HepG2 (cell line): Measurements from ENCODE around the gene HERPUD2. TPM values are rescaled to one million over a fixed set of nuclear protein-coding genes. Genes with fewer than 3 reads are reported as not detected.

Experiments used
- ATAC-seq: fragments of 200-7000 bp; cut with Tn5 transposase; 3 replicates; pipeline ENCODE4 v1.9.1; 2020; ENCODE audit warnings: mild to moderate bottlenecking, moderate library complexity
- BruUV-seq: library from RNA; stranded (reverse); fragments of 400-500 nt; replicated peaks from 2 replicates; lab custom pipeline; 2021; lab: Mats Ljungman, UMichigan
- CTCF ChIA-PET: fragments of 300-600 bp; formaldehyde crosslinking; extraction: SDS; loops from one replicate; lab custom pipeline; 2021; ENCODE audit warnings: low total read pairs, inconsistent platforms, low intra/inter-chr PET ratio; lab: Yijun Ruan, JAX
- POLR2A ChIA-PET: fragments of 350-600 bp; sonication (Branson Sonifier 250); formaldehyde crosslinking; loops from one replicate; lab custom pipeline; 2020; ENCODE audit warnings: antibody characterized with exemption, inconsistent platforms; lab: Yijun Ruan, JAX
- DNase-seq: peaks from one replicate; pipeline ENCODE4 v3.0.0-alpha.2; 2015; ENCODE audit warnings: low spot score
- FAIRE-seq: peaks from 3 replicates; lab custom pipeline; 2011; peaks lifted over from hg19 to GRCh38; lab: Jason Lieb, UNC
- H2AFZ ChIP-seq: one replicate; pipeline ENCODE4 v1.6.1; 2011; ENCODE audit warnings: low read length, inconsistent platforms
- H3K27ac ChIP-seq: fragments of 300-600 bp; 3 replicates; pipeline ENCODE4 v1.8.0; 2011; ENCODE audit warnings: mixed run types, mild to moderate bottlenecking, mixed read lengths, low read length, inconsistent platforms; ENCODE audit not compliant: insufficient read depth; ENCODE audit errors: extremely low read length
- H3K27me3 ChIP-seq, 2 experiments: fragments of 200-600 bp in 1 of 2; 2 replicates in 1 of 2; 3 replicates in 1 of 2; pipeline versions ENCODE4 v1.6.0 to v1.8.0; 2011; ENCODE audit warnings: low read length in 2 of 2, mild to moderate bottlenecking in 2 of 2, moderate library complexity in 2 of 2, inconsistent platforms in 1 of 2; ENCODE audit not compliant: insufficient read depth in 2 of 2, control insufficient read depth in 1 of 2
- H3K36me3 ChIP-seq, 2 experiments: fragments of 200-600 bp in 1 of 2; replicated peaks in 1 of 2; 2 replicates in 1 of 2; 3 replicates in 1 of 2; pipeline versions ENCODE4 v1.5.1 to v1.8.0; 2011; ENCODE audit warnings: low read length in 2 of 2, inconsistent platforms in 1 of 2; ENCODE audit not compliant: insufficient read depth in 2 of 2, control insufficient read depth in 1 of 2
- H3K4me1 ChIP-seq: 2 replicates; pipeline ENCODE4 v1.5.1; 2012; ENCODE audit warnings: low read length, inconsistent platforms; ENCODE audit not compliant: insufficient read depth
- H3K4me2 ChIP-seq: 2 replicates; pipeline ENCODE4 v1.6.0; 2011; ENCODE audit warnings: low read depth, low read length, inconsistent platforms
- H3K4me3 ChIP-seq, 3 experiments: fragments of 200-600 bp in 1 of 3; sonication (generic), shearing (Covaris generic) in 1 of 3; replicated peaks in 1 of 3; 2 replicates each; pipeline ENCODE4 v1.5.1; 2011 to 2016; ENCODE audit warnings: low read length in 3 of 3, inconsistent platforms in 2 of 3, low read depth in 2 of 3, mild to moderate bottlenecking in 2 of 3, control low read depth in 1 of 3, mixed read lengths in 1 of 3; ENCODE audit not compliant: insufficient read depth in 1 of 3
- H3K79me2 ChIP-seq: one replicate; pipeline ENCODE4 v1.6.1; 2011; ENCODE audit warnings: low read length, inconsistent platforms; ENCODE audit not compliant: insufficient read depth
- H3K9ac ChIP-seq: 2 replicates; pipeline ENCODE4 v1.6.0; 2011; ENCODE audit warnings: mild to moderate bottlenecking, low read depth, low read length, inconsistent platforms; ENCODE audit not compliant: insufficient read depth
- H3K9me3 ChIP-seq: 2 replicates; pipeline ENCODE4 v1.5.1; 2012; ENCODE audit warnings: mild to moderate bottlenecking, low read length
- H4K20me1 ChIP-seq: 2 replicates; pipeline ENCODE4 v1.6.0; 2011; ENCODE audit warnings: inconsistent platforms, mild to moderate bottlenecking, low read length, moderate library complexity; ENCODE audit not compliant: insufficient read depth
- ELK4 ChIP-seq: sonication (generic); formaldehyde crosslinking; IDR thresholded peaks from 2 replicates; pipeline ENCODE4 v1.9.0; 2021; ENCODE audit warnings: missing genetic modification reagents, borderline replicate concordance
- FOXO1 ChIP-seq: sonication (generic); formaldehyde crosslinking; IDR thresholded peaks from 2 replicates; pipeline ENCODE4 v1.4.0; 2020; ENCODE audit warnings: missing genetic modification reagents
- FOXO4 ChIP-seq: sonication (generic); formaldehyde crosslinking; conservative IDR thresholded peaks from 2 replicates; pipeline ENCODE4 v1.8.1; 2023; ENCODE audit warnings: missing genetic modification reagents
- MED1 ChIP-seq: sonication (generic); formaldehyde crosslinking; IDR thresholded peaks from 2 replicates; pipeline ENCODE4 v1.4.0; 2020; ENCODE audit warnings: missing genetic modification reagents
- NAIF1 ChIP-seq: sonication (generic); formaldehyde crosslinking; IDR thresholded peaks from 2 replicates; pipeline ENCODE4 v1.5.0; 2020; ENCODE audit warnings: mild to moderate bottlenecking, missing genetic modification reagents, borderline replicate concordance
- PHF21A ChIP-seq: sonication (generic); formaldehyde crosslinking; IDR thresholded peaks from 2 replicates; pipeline ENCODE4 v1.5.0; 2020; ENCODE audit warnings: mild to moderate bottlenecking, missing genetic modification reagents
- PITX1 ChIP-seq: sonication (generic); formaldehyde crosslinking; IDR thresholded peaks from 2 replicates; pipeline ENCODE4 v1.5.1; 2020; ENCODE audit warnings: mild to moderate bottlenecking, missing genetic modification reagents
- RXRA ChIP-seq: sonication (generic); formaldehyde crosslinking; IDR thresholded peaks from 2 replicates; pipeline ENCODE4 v1.5.1; 2020; ENCODE audit warnings: missing genetic modification reagents
- RXRB ChIP-seq: IDR thresholded peaks from 2 replicates; pipeline ENCODE4 v1.6.1; 2016; ENCODE audit warnings: borderline replicate concordance, missing genetic modification reagents, missing compliant biosample characterization
- SALL1 ChIP-seq: sonication (generic); formaldehyde crosslinking; IDR thresholded peaks from 2 replicates; pipeline ENCODE4 v1.8.0; 2022; ENCODE audit warnings: mild to moderate bottlenecking, missing genetic modification reagents
- SIX1 ChIP-seq: sonication (generic); formaldehyde crosslinking; IDR thresholded peaks from 2 replicates; pipeline ENCODE4 v1.4.0; 2020; ENCODE audit warnings: missing genetic modification reagents, borderline replicate concordance
- SRSF9 ChIP-seq: fragments of 200-400 bp; formaldehyde crosslinking; IDR thresholded peaks from 2 replicates; pipeline ENCODE4 v1.6.1; 2018; ENCODE audit warnings: borderline replicate concordance, mild to moderate bottlenecking, low read depth, low read length; ENCODE audit not compliant: insufficient read depth, poor library complexity, severe bottlenecking
- YEATS4 ChIP-seq: sonication (generic); formaldehyde crosslinking; IDR thresholded peaks from 2 replicates; pipeline ENCODE4 v1.4.0; 2020; ENCODE audit warnings: missing genetic modification reagents, borderline replicate concordance
- ZFP1 ChIP-seq: IDR thresholded peaks from 2 replicates; pipeline ENCODE4 v1.6.1; 2016
- ZNF296 ChIP-seq: sonication (generic); formaldehyde crosslinking; conservative IDR thresholded peaks from 2 replicates; pipeline ENCODE4 v1.5.0; 2020; ENCODE audit warnings: mild to moderate bottlenecking, missing genetic modification reagents
- ZNF503 ChIP-seq: sonication (generic); formaldehyde crosslinking; IDR thresholded peaks from 2 replicates; pipeline ENCODE4 v1.4.0; 2020; ENCODE audit warnings: missing genetic modification reagents
- ZNF703 ChIP-seq: sonication (generic); formaldehyde crosslinking; IDR thresholded peaks from 2 replicates; pipeline ENCODE4 v1.5.1; 2020; ENCODE audit warnings: missing genetic modification reagents, mild to moderate bottlenecking, moderate library complexity, borderline replicate concordance
- ZNF747 ChIP-seq: sonication (generic); formaldehyde crosslinking; IDR thresholded peaks from 2 replicates; pipeline ENCODE4 v1.8.1; 2023; ENCODE audit warnings: missing genetic modification reagents, mild to moderate bottlenecking, borderline replicate concordance
- ZNF770 ChIP-seq: sonication (generic); formaldehyde crosslinking; IDR thresholded peaks from 2 replicates; pipeline ENCODE4 v1.5.0; 2020; ENCODE audit warnings: mild to moderate bottlenecking, missing genetic modification reagents
- WGBS: methylation state at CpG from one replicate; pipeline ENCODE4 v1.1.6; 2017; ENCODE audit warnings: low lambda C conversion rate; 5-methylcytosine and 5-hydroxymethylcytosine counted together
- in situ Hi-C: cut with HindIII; loops from 2 replicates; pipeline ENCODE4 v1.10.0; 2017; ENCODE audit warnings: low pct_unique_long_range_greater_than_20kb; ENCODE audit not compliant: extremely low pct_ligation_motif_present
- intact Hi-C: fragments of 100-400 bp; cut with micrococcal nuclease; formaldehyde crosslinking; loops from one replicate; pipeline ENCODE4 v1.10.0; 2022; ENCODE audit not compliant: unreplicated experiment
- polyA plus RNA-seq, 8 experiments: library from polyadenylated mRNA; depleted of rRNA in 3 of 8; stranded (reverse) in 7 of 8; unstranded in 1 of 8; fragments of >200 nt; fragmentation: Illumina TruSeq in 4 of 8; extraction: Trizol in 4 of 8; gene quantifications; 2 replicates each; pipeline versions ENCODE4 v1.2.1 to v1.2.3, GENCODE V29; 2011 to 2016; ENCODE audit warnings: low read depth in 4 of 8, missing spikeins in 1 of 8, mixed read lengths in 1 of 8; ENCODE audit not compliant: insufficient read depth in 1 of 8
- total RNA-seq, 5 experiments: library from RNA; depleted of rRNA; stranded (reverse); fragments of >200 nt; fragmentation: Illumina TruSeq; extraction: Trizol; gene quantifications; 2 replicates each; pipeline ENCODE4 v1.2.3, GENCODE V29; 2016; ENCODE audit warnings: low read depth in 1 of 5

The HERPUD2 gene
- total and polyA plus RNA-seq, 2 of the 13 experiments (the other 11 are each of a cell fraction or from before 2014, with no cell fraction given), result 10.7 to 38.6 TPM

- DNase-seq (peak; percentile 15), ATAC-seq (peak; percentile 70), FAIRE-seq (no peak)
- Histone ChIP-seq H3K4me3 (peak overlapping the region; percentile 32 to 54 (median 38)), H3K9ac (peak overlapping the region; percentile 42), H3K36me3 (no peaks in the 10 kb centered on the region), H4K20me1 (no peaks in the 10 kb centered on the region), H3K27me3 (no peaks in the 10 kb centered on the region), H3K27ac (peak overlapping the region; percentile 61), H2AFZ (peak overlapping the region; percentile 52), H3K79me2 (no peaks in the 10 kb centered on the region), H3K4me1 (peaks cover 86% of the 10 kb centered on the region), H3K4me2 (peak overlapping the region; percentile 77), H3K9me3 (no peaks in the 10 kb centered on the region)
- no TSS peak for BruUV-seq
- in situ Hi-C loops, result no loop called here
- WGBS, result 5% methylated on average over 5 of the region's 5 CpGs
- ChIA-PET CTCF (no interaction called here), POLR2A (no interaction called here)
- intact Hi-C loops, result no loop called here
- TF ChIP-seq PITX1 (no peak), YEATS4 (CRISPR knock-in tag) (peak; percentile 22; the same call in 1 of the 2 replicates), ZFP1 (no peak), ZNF503 (CRISPR knock-in tag) (0 out of 2 replicates have a peak, but pooled peaks have one; percentile 24), ZNF747 (CRISPR knock-in tag) (no peak), FOXO1 (CRISPR knock-in tag) (peak; percentile 30; the same call in 1 of the 2 replicates), NAIF1 (peak; percentile 86), SALL1 (CRISPR knock-in tag) (peak; percentile 12; the same call in 1 of the 2 replicates), ZNF770 (no peak), ZNF703 (no peak), FOXO4 (CRISPR knock-in tag) (0 out of 2 replicates have a peak, but pooled peaks have one; percentile 17), PHF21A (peak; percentile 63), SIX1 (CRISPR knock-in tag) (peak; percentile 19; the same call in 1 of the 2 replicates), ZNF296 (CRISPR knock-in tag) (no peak), SRSF9 (no peak), RXRA (CRISPR knock-in tag) (peak; percentile 39; the same call in 1 of the 2 replicates), MED1 (CRISPR knock-in tag) (0 out of 2 replicates have a peak, but pooled peaks have one; percentile 33), ELK4 (CRISPR knock-in tag) (no peak), RXRB (CRISPR knock-in tag) (peak; percentile 51; the same call in 1 of the 2 replicates)
These were observed 39.1 kb upstream of the HERPUD2 start for GRCh38 chr7:35734001-35734483.
